Activated naive CD8-positive, alpha-beta T cell treated with anti-CD3 and anti-CD28 coated beads, Interleukin-2, amount 50 U/mL, for 16 hours (primary cell): ENCODE measurements around the gene VAMP2.

Experiments
- DNase-seq: peaks from one replicate; pipeline ENCODE4 v3.0.0-alpha.2; 2020; ENCODE audit warnings: low read depth, low spot score

VAMP2 gene, protein sequence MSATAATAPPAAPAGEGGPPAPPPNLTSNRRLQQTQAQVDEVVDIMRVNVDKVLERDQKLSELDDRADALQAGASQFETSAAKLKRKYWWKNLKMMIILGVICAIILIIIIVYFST

DNA sequence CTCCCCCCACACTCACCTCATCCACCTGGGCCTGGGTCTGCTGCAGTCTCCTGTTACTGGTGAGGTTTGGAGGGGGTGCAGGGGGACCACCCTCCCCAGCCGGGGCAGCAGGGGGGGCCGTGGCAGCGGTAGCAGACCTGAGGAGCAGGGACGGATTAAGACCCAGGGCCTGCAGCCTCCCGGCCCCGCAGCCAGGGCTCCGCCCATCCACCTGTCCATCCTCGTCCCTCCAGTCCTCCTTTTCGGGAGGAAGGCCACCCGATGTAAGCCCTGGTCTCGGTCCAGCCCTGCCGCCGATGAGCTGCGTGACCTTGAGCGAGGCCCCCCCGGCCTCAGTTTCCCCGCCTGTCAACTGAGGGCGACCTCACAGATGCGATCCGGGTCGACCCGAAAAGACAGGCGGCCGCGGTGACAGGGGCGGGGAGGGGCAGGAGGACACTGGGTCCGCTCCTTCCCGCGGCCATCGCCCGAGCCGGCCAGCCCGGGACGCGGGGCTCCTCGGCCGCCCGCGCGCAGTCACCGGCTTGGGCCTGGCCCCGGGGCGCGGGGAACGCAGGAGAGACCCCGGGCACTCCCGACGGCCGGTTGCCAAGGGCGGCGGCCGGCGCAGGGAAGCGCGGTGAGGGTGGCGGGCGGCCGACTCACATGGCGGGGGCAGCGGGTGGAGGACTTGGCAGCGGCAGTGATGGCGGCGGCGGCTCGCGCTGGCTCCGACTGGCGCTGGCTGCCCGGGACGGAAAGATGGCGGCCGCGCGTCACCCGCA lies at the start of gene VAMP2:
Gene VAMP2 (minus strand): TSS at position 716 of the 764 bp plus-strand sequence. CDS start 69 bp downstream, at position 647.
- DNase-seq: peak; percentile 70

DNA sequence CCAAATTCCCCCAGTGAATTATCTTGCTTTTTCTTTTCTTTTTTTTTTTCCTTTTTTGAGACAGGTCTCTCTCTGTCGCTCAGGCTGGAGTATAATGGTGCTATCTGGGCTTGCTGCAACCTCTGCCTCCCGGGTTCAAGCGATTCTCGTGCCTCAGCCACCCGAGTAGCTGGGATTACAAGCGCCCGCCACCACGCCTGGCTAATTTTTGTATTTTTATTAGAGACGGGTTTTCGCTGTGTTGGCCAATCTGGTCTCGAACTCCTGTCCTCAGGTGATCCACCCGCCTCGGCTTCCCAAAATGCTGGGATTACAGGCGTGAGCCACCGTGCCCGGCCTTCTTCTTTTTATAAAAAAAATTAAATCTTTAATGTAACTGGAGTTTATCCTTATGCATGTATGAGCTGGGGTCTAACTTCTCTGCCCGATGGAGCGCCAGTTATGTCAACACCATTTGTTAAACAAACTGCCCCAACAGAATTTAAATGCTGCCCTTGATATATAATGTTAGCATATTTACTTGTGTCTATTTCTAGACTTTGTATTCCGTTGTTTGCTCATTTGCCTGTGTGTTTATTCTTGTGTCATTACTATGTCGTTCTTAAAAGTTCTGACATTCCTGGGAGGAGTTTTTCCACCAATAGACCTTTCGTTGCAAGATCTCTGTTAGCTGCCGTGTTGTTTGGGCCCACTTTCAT lies 48.2 kb upstream of the VAMP2 start:
- DNase-seq: no peak

DNA sequence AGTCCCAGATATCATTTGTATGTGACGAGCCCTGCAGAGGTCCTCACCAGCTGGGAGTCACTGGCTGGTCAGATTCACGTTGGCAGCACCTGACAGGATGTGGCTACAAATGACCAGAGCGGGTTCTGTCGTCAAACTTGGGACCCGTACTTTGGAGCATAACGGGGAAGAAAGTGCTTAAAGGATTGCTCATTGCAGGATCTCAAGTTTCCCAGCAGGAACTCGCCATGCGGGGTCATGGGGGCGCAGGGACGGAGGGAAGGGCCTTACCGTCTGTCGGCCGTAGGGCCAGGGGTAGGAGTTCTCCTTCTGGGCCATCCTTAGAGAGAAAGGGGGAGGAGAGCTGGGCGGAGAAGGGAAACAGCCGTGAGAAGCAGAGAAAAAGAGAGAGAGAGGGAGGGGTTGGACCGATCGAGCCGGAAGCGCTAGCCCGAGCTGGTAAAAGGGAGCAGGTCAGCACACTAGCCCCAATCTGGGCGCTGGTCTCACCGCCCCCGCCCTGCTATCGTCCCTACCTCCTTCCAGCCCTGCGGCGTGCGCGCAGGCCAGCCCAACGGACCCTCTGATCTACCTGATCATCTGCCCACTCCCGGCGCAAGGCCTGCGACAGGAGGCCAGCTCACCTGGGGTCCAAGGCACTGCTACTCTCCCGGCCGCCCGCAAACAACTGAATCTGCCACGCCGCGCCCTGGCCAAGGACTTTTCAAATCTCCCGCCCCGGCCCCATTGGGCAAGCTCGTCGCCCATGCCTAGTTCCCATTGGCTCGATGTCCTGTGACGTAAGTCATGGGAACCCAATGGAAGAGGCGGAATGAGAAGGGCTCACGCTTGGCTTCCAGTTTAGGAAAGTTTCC lies 47.4 kb upstream of the VAMP2 start, which contains the start of gene AURKB:
Gene AURKB (minus strand): TSS at position 669 of the 854 bp plus-strand sequence. CDS start 351 bp downstream, at position 318.
- peak; percentile 78 for DNase-seq

DNA sequence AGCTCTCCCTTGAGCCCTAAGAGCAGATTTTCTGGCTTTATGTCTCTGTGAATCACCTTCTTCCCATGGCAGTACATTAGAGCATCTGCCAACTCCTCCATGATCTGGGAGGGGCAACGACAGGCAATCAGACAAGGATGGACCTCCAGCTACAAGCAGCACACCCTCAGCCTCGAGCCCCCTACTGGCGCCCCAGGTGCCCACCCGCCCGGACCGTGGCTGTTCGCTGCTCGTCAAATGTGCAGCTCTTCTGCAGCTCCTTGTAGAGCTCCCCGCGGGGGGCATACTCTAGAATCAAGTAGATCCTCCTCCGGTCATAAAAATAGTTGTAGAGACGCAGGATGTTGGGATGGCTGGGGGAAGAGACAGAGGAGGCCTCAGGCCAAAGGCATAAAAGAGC lies 43.8 kb upstream of the VAMP2 start:
- no peak for DNase-seq

DNA sequence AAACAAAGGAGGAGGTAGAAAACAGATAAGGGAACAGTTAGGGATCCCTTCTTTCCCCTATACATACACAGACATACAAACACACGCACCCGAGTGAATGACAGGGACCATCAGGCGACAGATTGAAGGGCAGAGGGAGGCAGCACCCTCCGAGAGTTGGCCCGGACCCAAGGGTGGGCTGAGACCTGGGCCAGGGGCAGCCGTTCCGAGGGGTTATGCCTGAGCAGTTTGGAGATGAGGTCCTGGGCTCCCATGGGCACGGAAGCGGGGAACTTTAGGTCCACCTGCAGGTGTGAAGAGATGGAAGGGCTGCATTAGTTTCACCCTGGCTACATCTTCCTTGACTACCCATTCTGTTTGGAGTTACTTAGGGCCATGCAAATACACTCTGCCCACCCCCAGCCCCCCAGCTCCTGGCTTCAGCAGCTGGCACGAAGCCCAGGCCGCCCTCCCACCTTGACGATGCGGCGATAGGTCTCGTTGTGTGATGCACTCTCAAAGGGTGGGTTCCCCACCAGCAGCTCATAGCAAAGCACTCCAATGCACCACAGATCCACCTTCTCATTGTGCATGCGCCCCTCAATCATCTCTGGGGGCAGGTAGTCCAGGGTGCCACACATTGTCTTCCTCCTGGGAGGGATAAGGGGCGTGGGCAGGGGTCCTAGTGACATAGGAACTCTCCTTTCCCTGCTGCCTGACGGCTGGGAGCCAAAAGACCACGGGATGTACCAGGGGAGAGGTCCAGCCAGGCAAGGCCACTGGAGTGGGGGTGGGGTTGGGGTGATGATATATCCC lies 42.2 kb upstream of the VAMP2 start:
- no peak for DNase-seq

DNA sequence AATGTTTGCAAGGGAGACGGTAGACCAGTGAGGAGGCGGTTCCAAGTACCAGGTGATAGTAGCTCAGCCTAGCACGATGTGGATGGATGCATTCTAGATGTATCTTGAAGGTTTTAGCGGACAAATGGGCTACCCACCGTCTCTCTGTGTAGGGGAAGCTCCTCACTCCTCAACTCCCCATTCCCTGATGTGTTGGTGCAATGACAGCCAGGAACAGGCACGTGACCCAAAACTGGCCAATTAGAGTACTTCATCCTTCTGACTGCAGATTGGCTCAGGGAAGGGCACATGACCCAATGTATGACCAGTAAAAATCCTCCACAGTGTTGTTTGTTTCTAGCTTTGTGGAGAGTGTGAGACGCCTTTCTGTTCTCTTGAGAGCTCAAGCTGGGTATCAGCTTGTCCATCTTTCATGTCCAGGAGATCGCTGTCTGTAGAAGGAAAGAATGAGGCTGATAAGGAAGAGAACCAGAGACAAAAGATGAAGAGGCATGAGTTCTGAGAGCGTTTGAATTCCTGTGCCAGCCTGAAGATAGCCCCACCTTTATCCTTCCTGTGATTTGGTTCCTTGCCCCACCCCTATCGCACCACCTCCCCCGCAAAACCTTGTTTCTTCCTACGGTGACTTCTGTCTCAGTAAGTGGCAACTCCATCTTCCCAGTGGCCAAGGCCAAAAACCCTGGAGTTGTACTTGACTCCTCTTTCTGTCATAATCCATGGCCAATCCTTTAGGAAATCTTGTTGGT lies 29.5 kb upstream of the VAMP2 start:
- no peak for DNase-seq

DNA sequence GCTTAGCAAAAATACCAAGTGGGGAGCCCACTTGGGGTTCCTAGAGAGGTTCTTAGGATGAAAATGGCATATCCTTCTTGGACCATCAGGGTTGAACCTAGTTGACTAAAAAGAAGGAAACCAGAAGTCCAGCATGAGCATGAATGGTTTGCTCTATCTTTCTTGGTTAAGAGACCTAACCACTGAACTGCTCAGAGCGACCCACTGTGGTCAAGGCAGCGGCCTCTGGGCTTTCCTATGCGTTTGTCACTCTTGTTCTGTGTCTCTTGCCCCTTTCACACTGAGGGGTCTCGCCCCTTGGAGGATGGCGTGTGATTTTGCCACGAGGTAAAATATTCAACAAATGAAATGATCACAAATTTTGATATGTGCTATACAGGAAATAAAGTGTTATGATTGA lies 27.8 kb upstream of the VAMP2 start:
- no peak for DNase-seq

DNA sequence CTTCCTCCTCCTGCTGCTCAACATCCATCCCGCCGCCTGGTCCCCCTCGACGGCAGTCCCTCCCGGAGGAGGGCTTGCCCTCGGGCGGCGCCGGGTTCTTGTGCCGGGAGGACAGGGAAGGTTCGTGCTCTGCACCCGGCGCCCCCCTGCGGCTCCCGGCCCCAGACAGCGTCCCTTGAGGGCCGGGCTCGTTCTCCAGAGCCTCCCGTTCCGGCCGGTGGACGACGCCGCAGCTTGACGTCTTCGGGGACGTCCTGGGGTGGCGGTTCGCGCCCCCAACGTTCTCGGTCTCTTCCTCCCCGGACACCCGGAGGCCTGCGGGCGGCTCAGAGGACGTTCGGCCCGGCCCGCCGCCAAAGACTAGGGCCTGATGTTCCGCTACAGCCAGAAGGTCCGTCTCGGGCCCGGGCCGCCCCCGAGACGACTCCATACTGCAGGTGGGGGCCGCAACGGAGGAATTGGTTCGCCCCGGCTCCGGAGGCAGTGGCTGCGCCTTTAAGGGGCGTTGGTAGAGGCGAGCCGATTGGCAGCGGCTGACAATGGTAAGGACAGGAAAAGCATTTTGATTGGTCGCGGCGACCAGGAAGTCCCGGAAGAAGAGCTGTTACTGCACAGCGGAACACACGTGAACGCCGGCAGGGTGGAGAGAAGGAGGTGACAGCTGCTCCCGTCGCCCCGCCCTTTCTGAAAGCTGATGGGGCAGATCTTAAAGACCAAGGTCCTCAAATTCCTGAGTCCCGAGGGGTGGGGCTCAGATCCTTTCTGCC lies 27.1 kb upstream of the VAMP2 start, which contains the start of gene BORCS6:
Gene BORCS6 (minus strand): TSS at position 470 of the 767 bp plus-strand sequence. CDS start 40 bp downstream, at position 430.
- peak; percentile 86 for DNase-seq

DNA sequence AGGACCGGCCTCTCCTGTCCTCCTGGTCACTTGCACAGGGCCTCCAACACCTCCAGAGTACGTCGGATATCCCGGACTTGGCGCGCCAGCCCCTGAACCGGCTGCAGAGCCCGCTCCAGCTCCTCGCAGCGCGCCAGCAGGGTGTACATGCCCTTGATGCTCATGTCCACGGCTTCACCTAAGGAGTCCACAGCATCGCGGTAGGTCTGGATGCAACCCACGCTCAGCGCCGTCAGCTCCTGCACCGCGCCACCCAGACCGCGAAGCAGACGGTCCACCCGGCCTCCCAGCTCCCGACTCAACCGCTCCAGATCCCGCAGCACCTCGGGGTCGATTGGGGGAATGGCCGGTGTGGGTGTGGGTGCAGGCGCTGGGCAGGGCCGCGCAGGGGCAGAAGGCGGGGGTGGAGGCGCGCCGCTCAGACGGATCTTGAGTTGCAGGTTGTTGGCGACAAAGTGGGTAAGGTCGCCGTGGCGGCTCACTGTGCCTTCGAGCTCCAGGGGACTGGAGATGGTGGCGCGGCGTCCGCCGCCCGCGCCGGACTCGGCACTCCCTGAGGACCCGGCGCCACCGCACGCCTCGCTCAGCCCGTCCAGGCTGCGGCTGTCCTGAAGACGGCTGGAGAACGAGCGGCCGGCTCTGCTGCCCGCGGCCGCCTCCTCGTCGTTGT lies 26.4 kb upstream of the VAMP2 start:
- DNase-seq: no peak

DNA sequence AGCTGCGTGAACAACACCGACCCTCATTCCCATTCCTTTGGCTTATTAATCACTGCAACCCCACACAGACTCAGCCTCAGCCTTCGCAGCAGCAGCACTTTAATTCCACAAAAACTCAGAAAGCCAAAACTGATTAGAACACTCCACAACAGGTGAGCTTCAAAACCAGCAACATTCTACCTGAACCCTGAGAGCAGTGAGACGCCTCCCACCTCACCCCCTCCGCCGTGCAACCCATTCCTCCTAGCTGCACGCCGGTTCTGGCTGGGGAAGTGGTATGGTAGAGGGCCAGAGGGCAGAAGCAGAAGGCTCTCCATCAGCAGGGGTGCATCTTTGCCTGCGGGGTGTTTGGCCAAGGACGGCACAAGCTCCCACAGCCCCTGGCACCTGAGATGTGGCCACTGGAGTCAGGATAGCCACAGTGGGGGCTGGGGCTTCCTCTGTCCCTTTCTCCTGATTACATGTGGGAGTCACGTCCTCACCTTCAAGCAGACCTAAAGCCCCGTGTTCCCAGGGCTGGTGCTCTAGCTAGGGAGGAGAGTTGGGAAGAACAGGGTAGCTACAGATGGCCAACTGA lies 25.6 kb upstream of the VAMP2 start:
- no peak for DNase-seq

DNA sequence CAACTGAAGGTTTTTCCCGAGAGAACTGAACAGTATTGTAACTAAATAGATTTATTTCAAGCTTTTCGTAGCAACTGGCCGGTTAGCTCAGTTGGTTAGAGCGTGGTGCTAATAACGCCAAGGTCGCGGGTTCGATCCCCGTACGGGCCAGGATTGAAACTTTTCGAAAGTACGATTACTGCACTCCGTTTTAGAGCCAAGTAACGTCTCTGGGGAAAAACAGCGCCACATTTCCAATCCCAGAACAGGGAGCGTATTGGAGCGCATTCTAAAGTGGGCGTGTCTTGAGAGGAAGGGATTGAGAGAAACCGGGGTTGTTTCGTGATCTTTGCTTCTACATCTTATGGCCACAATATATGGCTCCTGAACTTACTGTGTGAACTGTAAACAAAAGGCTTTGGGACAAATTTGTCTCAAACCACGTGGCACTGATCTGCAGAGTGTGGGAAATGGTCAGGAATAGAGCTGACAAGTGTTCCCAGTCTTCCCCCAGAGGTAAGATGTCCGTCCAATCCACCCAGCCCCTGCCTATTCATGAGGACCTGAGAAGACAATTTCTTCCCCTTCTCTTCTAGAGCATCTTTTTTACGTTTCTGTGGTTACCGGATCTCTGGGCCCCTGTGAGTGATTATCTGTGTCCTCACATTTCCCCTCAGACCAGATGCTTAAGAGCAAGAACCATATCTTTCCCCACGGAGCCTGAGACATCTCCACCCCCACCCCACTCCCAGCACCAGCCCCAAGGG lies 24.9 kb upstream of the VAMP2 start:
- DNase-seq: peak; percentile 80

DNA sequence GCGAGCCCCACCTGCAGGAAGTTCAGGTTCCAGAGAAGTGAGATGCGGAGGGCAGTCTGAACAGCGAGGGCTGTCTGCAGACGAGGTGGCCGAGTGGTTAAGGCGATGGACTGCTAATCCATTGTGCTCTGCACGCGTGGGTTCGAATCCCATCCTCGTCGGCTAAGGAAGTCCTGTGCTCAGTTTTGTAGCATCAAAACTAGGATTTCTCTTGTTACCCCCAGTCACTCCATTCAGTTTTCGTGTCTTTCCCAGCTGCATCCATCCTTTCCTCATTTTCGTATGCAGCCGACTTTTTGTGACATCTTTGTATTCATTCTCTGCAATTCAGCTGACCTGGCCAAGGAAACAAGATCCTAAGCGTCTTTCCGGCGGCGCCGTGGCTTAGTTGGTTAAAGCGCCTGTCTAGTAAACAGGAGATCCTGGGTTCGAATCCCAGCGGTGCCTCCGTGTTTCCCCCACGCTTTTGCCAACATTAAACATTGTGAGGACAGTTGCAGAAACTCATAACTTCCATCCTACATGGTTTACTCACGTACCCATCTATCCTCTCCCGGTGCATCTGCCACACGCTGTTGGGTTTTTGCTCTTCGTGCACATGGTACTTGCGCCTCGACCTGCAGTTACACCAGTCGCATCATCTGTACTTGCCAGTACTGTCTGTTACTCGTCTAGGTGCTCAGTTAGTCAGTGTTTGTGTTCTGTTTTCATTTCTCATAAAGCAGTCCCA lies 24.2 kb upstream of the VAMP2 start:
- peak; percentile 84 for DNase-seq

DNA sequence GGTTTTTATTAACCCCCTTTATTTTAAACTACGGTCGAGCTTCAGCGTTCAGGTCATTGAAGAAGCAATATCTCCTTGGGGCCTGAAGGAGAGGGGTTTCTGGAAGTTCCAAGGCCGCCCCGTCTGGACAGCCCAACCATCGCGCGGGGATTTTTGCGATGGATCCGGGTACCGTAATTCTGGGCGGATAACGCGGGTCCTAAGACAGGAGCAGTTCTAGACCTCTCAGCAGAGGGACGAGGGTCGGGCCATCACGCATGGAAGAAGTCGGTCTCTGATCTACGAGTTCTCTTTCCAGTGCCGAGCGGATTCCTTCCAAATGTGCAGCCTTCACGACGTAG lies 23.7 kb upstream of the VAMP2 start:
- no peak for DNase-seq

DNA sequence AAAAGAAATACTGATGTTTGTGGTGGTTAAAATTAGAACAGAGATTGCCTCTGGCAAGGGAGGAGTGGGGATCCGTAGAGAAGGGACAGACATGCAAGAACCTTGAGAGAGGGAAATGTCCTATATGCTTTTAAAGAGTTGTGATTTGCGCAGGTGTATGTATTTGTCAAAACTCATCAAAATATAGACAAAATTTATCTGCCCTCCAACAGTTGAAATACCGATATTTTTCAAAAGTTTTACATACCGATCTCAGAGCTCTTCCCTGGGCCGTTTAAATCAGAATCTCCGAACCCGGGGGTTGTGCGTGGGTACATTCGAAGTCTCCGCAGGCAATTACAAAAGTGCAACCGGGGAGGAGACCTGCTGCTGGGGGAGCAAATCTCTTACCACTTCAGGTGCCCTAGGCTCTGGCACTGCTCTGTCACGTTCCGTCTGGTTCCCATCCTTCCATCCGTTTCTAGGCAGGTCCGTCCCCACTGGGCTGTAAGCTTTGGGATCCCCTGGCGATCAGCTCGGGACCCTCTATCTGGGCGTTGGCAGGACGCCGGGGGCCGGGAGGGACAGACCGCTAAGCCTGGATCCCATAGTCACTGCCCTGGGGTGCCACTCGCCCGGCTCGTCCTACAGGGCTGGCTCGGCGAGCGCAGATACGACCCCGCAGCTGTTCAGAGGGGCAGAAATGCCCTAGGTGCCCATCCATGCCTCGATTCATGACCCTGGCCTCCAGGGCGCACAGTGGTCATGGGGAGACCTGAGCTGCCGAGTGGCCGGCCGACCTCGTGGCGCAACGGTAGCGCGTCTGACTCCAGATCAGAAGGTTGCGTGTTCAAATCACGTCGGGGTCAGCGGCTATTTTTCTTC lies 23.1 kb upstream of the VAMP2 start:
- DNase-seq: peak; percentile 83

DNA sequence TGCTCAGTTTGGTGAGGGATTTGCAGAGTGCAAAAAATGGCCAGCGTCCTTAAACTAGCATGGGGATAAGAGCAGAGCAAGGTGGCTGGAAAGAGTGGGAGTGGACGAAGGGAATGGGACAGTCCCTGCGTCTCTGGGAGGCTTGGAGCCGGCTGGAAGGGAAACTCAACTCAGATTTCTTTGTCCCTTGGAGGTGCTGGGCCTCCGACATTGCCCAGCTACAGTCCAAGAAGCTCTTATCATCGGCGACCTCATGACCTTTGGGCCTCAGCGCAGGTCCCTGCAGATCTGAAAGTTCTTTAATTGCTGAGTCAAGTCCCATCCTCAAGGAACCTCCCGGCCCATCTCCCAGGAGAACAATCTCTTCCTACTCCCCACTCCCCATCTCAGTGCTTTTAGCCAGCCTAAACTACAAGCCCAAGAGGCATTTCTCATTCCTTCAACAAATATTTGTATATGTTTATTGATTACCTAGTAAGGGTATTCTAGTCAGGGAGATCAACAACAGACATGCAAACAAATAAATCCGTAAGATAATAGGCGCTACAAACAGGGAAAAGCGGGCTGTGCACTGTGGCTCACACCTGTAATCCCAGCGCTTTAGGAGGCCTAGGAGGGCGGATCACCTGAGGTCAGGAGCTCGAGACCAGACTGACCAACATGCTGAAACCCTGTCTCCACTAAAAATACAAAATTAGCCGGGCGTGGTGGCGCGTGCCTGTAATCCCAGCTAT lies 14.4 kb upstream of the VAMP2 start:
- no peak for DNase-seq
